Stimulated activated CD4-positive, alpha-beta T cell treated with anti-CD3 and anti-CD28 coated beads, Interleukin-1b, Interleukin-23, amount 100 ng/mL, for 24 hours (primary cell): ENCODE measurements around the gene USP17L11.
"Not testable (repeated sequence)": the region's sequence is repeated elsewhere in the genome, so short reads cannot be mapped to it uniquely, and the experiment has no call there.

Experiments used
- DNase-seq, 4 experiments: peaks; one replicate each; pipeline ENCODE4 v3.0.0-alpha.2; 2020; ENCODE audit warnings: low read depth in 4 of 4, low spot score in 1 of 4

USP17L11 gene, protein sequence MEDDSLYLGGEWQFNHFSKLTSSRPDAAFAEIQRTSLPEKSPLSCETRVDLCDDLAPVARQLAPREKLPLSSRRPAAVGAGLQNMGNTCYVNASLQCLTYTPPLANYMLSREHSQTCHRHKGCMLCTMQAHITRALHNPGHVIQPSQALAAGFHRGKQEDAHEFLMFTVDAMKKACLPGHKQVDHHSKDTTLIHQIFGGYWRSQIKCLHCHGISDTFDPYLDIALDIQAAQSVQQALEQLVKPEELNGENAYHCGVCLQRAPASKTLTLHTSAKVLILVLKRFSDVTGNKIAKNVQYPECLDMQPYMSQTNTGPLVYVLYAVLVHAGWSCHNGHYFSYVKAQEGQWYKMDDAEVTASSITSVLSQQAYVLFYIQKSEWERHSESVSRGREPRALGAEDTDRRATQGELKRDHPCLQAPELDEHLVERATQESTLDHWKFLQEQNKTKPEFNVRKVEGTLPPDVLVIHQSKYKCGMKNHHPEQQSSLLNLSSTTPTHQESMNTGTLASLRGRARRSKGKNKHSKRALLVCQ

GRCh38 chr4:9215105-9215504 lies at the start of gene USP17L11:
TSS of gene USP17L11 (plus strand) at chr4:9215405. CDS start at chr4:9215405, 0 bp downstream.
- not testable (repeated sequence) for DNase-seq

DNA sequence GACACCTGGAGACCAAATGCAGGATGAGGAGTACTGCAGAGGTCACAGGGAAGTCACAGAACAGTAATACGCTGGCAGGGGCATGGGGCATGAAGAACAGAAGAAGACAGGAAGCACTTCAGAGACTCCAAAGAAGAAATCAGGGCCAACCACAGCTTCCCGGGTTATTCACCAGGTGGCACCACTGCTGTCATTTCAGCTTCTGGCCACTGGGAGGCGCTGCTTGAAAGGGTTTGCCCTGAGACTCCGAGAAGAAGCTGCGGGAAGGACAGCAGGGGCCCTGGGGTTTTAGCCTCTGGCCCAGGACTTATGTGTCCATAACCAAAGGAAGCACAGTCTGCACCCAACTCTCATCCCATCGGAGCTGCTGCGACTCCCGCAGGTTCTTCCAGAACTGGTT lies 49.2 kb upstream of the USP17L11 start:
- not testable (repeated sequence) for DNase-seq

DNA sequence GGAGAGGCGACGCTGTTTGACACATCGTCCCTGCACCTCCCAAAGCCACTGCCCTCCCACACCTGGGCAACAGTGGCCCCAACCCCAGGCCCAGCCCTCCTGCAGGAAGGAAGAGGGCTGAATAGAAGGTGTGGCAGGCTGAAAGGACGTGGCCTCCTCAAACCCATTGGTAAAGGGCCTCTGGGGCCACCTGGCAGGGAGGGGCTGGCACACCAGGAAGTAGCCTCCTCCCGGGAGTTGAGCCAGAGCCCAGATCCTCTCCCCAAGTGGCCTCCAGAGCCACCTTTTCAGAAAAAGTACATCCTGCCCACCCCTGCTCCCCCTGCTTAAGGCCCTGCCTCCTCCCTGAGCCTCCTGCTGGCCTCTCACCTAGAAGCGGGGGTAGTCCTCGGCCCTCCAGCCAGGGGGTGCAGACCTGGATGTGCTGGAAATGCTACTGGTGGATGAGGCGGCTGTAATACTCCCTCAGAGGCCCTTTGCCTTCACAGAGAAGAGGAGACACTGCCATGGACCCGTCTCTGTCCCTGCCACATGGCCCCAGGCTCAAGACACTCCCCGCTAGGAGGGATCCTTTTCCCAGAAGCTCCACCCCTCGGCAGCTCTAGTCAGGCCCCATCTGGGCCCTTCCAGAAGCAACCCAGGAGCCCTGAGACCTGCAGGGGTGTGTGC lies 45.3 kb upstream of the USP17L11 start, which contains the start of gene FAM90A26:
FAM90A26 (plus strand) TSS at position 619 of the 669 bp plus-strand sequence. CDS start 2,764 bp downstream, outside the sequence.
- DNase-seq: not testable (repeated sequence)

- DNase-seq: not testable (repeated sequence)
These were observed 4.8 kb upstream of the USP17L11 start, which contains the start of gene USP17L10 for GRCh38 chr4:9210357-9210756. TSS of gene USP17L10 (plus strand) at chr4:9210657. CDS start at chr4:9210657, 0 bp downstream.

DNA sequence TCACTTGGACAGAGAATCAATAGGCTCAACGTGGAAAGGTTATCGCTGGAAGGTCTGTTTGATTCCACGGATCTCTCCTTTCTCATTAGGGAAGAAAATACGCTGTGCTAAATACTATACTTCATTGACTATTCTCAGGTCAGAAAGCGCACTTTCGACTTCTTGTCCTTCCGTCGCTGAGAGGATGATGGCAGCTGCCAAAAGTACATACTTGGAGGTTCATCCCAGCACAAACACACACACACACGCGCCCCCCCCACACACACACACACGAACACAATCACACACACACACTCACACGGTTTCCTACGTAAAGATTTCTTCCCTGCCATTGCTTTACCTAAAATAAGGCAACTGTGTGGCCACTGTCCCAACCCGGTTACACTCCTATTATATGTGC lies 504 bp upstream of the USP17L11 start:
- not testable (repeated sequence) for DNase-seq

DNA sequence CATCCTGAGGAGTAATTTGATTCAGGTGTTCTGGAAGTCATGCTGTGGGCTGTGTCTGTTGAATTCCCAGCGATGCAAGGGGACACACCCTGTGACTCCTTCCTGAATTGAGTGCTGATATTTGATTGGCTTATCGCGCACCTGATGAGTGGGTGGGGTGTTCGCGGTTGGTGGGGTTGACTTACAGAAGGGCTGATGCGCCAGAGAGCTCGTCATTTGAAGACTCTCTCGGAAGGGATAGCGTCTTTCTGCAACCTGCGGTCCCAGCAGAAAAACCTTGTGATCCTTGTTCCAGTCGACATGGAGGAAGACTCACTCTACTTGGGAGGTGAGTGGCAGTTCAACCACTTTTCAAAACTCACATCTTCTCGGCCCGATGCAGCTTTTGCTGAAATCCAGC lies 4.6 kb downstream of the USP17L11 start, which contains the start of gene USP17L12:
USP17L12 (plus strand) TSS at position 301 of the 400 bp plus-strand sequence; CDS start at position 301, 0 bp downstream.
- DNase-seq: not testable (repeated sequence)

GRCh38 chr4:9224596-9224995 lies 9.4 kb downstream of the USP17L11 start, which contains the start of gene USP17L13:
TSS of gene USP17L13 (plus strand) at chr4:9224896. CDS start at chr4:9224896, 0 bp downstream.
- DNase-seq: not testable (repeated sequence)

DNA sequence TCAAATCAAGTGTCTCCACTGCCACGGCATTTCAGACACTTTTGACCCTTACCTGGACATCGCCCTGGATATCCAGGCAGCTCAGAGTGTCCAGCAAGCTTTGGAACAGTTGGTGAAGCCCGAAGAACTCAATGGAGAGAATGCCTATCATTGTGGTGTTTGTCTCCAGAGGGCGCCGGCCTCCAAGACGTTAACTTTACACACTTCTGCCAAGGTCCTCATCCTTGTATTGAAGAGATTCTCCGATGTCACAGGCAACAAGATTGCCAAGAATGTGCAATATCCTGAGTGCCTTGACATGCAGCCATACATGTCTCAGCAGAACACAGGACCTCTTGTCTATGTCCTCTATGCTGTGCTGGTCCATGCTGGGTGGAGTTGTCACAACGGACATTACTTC lies 15.0 kb downstream of the USP17L11 start:
- DNase-seq: not testable (repeated sequence)

GRCh38 chr4:9234085-9234484 lies 18.9 kb downstream of the USP17L11 start, which contains the start of gene USP17L15:
TSS of gene USP17L15 (plus strand) at chr4:9234385. CDS start at chr4:9234385, 0 bp downstream.
- DNase-seq: not testable (repeated sequence)

GRCh38 chr4:9238461-9238860 lies 23.3 kb downstream of the USP17L11 start:
- DNase-seq: not testable (repeated sequence)

- not testable (repeated sequence) for DNase-seq
These were observed 28.4 kb downstream of the USP17L11 start, which contains the start of gene USP17L17 for GRCh38 chr4:9243579-9243978. TSS of gene USP17L17 (plus strand) at chr4:9243879. CDS start at chr4:9243879, 0 bp downstream.

DNA sequence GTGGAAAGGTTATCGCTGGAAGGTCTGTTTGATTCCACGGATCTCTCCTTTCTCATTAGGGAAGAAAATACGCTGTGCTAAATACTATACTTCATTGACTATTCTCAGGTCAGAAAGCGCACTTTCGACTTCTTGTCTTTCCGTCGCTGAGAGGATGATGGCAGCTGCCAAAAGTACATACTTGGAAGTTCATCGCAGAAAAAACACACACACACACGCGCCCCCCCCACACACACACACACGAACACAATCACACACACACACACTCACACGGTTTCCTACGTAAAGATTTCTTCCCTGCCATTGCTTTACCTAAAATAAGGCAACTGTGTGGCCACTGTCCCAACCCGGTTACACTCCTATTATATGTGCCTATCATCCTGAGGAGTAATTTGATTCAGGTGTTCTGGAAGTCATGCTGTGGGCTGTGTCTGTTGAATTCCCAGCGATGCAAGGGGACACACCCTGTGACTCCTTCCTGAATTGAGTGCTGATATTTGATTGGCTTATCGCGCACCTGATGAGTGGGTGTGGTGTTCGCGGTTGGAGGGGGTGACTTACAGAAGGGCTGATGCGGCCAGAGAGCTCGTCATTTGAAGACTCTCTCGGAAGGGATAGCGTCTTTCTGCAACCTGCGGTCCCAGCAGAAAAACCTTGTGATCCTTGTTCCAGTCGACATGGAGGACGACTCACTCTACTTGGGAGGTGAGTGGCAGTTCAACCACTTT lies 32.9 kb downstream of the USP17L11 start, which contains the start of gene USP17L18:
USP17L18 (plus strand) TSS at position 678 of the 728 bp plus-strand sequence; CDS start at position 678, 0 bp downstream.
- not testable (repeated sequence) for DNase-seq

- DNase-seq: not testable (repeated sequence)
These were observed 37.9 kb downstream of the USP17L11 start, which contains the start of gene USP17L19 for GRCh38 chr4:9253078-9253477. TSS of gene USP17L19 (plus strand) at chr4:9253378. CDS start at chr4:9253378, 0 bp downstream.

- DNase-seq: not testable (repeated sequence)
These were observed 42.6 kb downstream of the USP17L11 start, which contains the start of gene USP17L20 for GRCh38 chr4:9257824-9258223. TSS of gene USP17L20 (plus strand) at chr4:9258124. CDS start at chr4:9258124, 0 bp downstream.

DNA sequence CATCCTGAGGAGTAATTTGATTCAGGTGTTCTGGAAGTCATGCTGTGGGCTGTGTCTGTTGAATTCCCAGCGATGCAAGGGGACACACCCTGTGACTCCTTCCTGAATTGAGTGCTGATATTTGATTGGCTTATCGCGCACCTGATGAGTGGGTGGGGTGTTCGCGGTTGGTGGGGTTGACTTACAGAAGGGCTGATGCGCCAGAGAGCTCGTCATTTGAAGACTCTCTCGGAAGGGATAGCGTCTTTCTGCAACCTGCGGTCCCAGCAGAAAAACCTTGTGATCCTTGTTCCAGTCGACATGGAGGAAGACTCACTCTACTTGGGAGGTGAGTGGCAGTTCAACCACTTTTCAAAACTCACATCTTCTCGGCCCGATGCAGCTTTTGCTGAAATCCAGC lies 47.4 kb downstream of the USP17L11 start, which contains the start of gene USP17L21:
USP17L21 (plus strand) TSS at position 301 of the 400 bp plus-strand sequence; CDS start at position 301, 0 bp downstream.
- not testable (repeated sequence) for DNase-seq
